Loucy (cell line): ENCODE measurements around the gene STK36.

Source experiments
- H2AFZ ChIP-seq: fragments of 200-600 bp; sonication (generic); 2 replicates; pipeline ENCODE4 v1.6.0; 2016; ENCODE audit warnings: antibody characterized with exemption, mild to moderate bottlenecking, low read length, moderate library complexity
- H3F3A ChIP-seq: fragments of 200-600 bp; 2 replicates; pipeline ENCODE4 v1.6.0; 2016; ENCODE audit warnings: antibody characterized with exemption, low read depth, mild to moderate bottlenecking
- H3K27me3 ChIP-seq: fragments of 200-600 bp; sonication (generic); 2 replicates; pipeline ENCODE4 v1.6.1; 2014; ENCODE audit warnings: low read length, mild to moderate bottlenecking; ENCODE audit not compliant: insufficient read depth, poor library complexity, severe bottlenecking
- H3K36me3 ChIP-seq: fragments of 200-600 bp; sonication (generic); 2 replicates; pipeline ENCODE4 v1.6.1; 2016; ENCODE audit warnings: low read length; ENCODE audit not compliant: insufficient read depth
- H3K4me1 ChIP-seq: fragments of 200-600 bp; sonication (generic); 2 replicates; pipeline ENCODE4 v1.5.1; 2014; ENCODE audit warnings: low read length, mild to moderate bottlenecking; ENCODE audit not compliant: insufficient read depth, poor library complexity, severe bottlenecking
- H3K4me2 ChIP-seq: fragments of 200-600 bp; sonication (generic); 2 replicates; pipeline ENCODE4 v1.6.0; 2014; ENCODE audit warnings: antibody characterized with exemption, low read length, low read depth, mild to moderate bottlenecking; ENCODE audit not compliant: poor library complexity, severe bottlenecking
- H3K4me3 ChIP-seq: fragments of 200-600 bp; sonication (generic); 2 replicates; pipeline ENCODE4 v1.5.1; 2014; ENCODE audit warnings: low read length, mild to moderate bottlenecking, mixed read lengths; ENCODE audit not compliant: poor library complexity, severe bottlenecking
- H3K79me2 ChIP-seq: fragments of 200-600 bp; sonication (generic); 2 replicates; pipeline ENCODE4 v1.6.1; 2014; ENCODE audit warnings: low read length; ENCODE audit not compliant: insufficient read depth
- H3K9ac ChIP-seq: fragments of 200-600 bp; sonication (generic); 2 replicates; pipeline ENCODE4 v1.6.0; 2014; ENCODE audit warnings: mild to moderate bottlenecking, low read depth, low read length, moderate library complexity; ENCODE audit not compliant: poor library complexity, severe bottlenecking
- H3K9me2 ChIP-seq: fragments of 200-600 bp; sonication (generic); replicated peaks from 2 replicates; pipeline ENCODE4 v1.6.1; 2016; ENCODE audit warnings: low read depth, low read length, mixed read lengths
- H3K9me3 ChIP-seq: fragments of 200-600 bp; sonication (generic); 2 replicates; pipeline ENCODE4 v1.6.1; 2014; ENCODE audit warnings: mild to moderate bottlenecking, antibody characterized with exemption, low read length, low read depth; ENCODE audit not compliant: insufficient read depth
- H4K20me1 ChIP-seq: fragments of 200-600 bp; sonication (generic); 2 replicates; pipeline ENCODE4 v1.6.0; 2014; ENCODE audit warnings: antibody characterized with exemption, low read length, mild to moderate bottlenecking; ENCODE audit not compliant: insufficient read depth, poor library complexity, severe bottlenecking
- CTCF ChIP-seq: fragments of 200-600 bp; sonication (generic); conservative IDR thresholded peaks from 2 replicates; pipeline ENCODE4 v1.5.1; 2014; ENCODE audit warnings: mild to moderate bottlenecking, antibody characterized with exemption, low read length
- EZH2phosphoT487 ChIP-seq: fragments of 200-600 bp; IDR thresholded peaks from 2 replicates; pipeline ENCODE4 v1.6.1; 2018; ENCODE audit warnings: antibody characterized with exemption, mild to moderate bottlenecking, moderate library complexity, borderline replicate concordance

The STK36 gene

GRCh38 chr2:218732761-218733158, 60.9 kb downstream of the STK36 start:
- Histone ChIP-seq H3K79me2 (peaks cover 2% of the 10 kb centered on the region; the same call in 1 of the 2 replicates), H3K4me2 (no peak overlapping the region), H3K27me3 (no peaks in the 10 kb centered on the region), H3K9me3 (no peaks in the 10 kb centered on the region), H2AFZ (no peak overlapping the region), H3K9me2 (no peaks in the 10 kb centered on the region), H3K36me3 (peaks cover 19% of the 10 kb centered on the region; the same call in 1 of the 2 replicates), H3K4me1 (no peaks in the 10 kb centered on the region), H4K20me1 (no peaks in the 10 kb centered on the region), H3K4me3 (no peak overlapping the region), H3K9ac (no peak overlapping the region), H3F3A (no peaks in the 10 kb centered on the region)
- TF ChIP-seq EZH2phosphoT487 (no peak), CTCF (no peak)

GRCh38 chr2:218733171-218734021, 61.5 kb downstream of the STK36 start:
- Histone ChIP-seq H4K20me1 (no peaks in the 10 kb centered on the region), H3K9me3 (no peaks in the 10 kb centered on the region), H3K4me1 (no peaks in the 10 kb centered on the region), H3K27me3 (no peaks in the 10 kb centered on the region), H3K4me3 (no peak overlapping the region), H2AFZ (no peak overlapping the region), H3K4me2 (no peak overlapping the region), H3K79me2 (peaks cover 2% of the 10 kb centered on the region; the same call in 1 of the 2 replicates), H3K9me2 (no peaks in the 10 kb centered on the region), H3K36me3 (peaks cover 23% of the 10 kb centered on the region; the same call in 1 of the 2 replicates), H3K9ac (no peak overlapping the region), H3F3A (no peaks in the 10 kb centered on the region)
- TF ChIP-seq CTCF: no peak
- TF ChIP-seq EZH2phosphoT487: no peak

GRCh38 chr2:218734190-218734975, 62.5 kb downstream of the STK36 start:
- H3K27me3 ChIP-seq: no peaks in the 10 kb centered on the region
- H3K4me2 ChIP-seq: no peak overlapping the region
- no peaks in the 10 kb centered on the region for H4K20me1 ChIP-seq
- no peak overlapping the region for H3K9ac ChIP-seq
- peaks cover 2% of the 10 kb centered on the region; the same call in 1 of the 2 replicates for H3K79me2 ChIP-seq
- H3F3A ChIP-seq: no peaks in the 10 kb centered on the region
- peaks cover 29% of the 10 kb centered on the region for H3K36me3 ChIP-seq
- no peaks in the 10 kb centered on the region for H3K9me2 ChIP-seq
- TF ChIP-seq CTCF: no peak
- no peak for TF ChIP-seq EZH2phosphoT487
- no peaks in the 10 kb centered on the region for H3K4me1 ChIP-seq
- no peak overlapping the region for H3K4me3 ChIP-seq
- H3K9me3 ChIP-seq: no peaks in the 10 kb centered on the region
- H2AFZ ChIP-seq: no peak overlapping the region
